ENCODE results near the gene DAZAP2.

- TF ChIP-seq CTCF (IDR thresholded peaks at IDR 0.05; ENCODE audit: poor library complexity) (no peak), EZH2 (IDR thresholded peaks at IDR 0.05; ENCODE audit: borderline replicate concordance) (no peak), EZH2phosphoT487 (IDR thresholded peaks at IDR 0.05; ENCODE audit: low read depth, severe bottlenecking, unreplicated experiment) (no peak)
These were observed 47.8 kb upstream of the DAZAP2 start for GRCh38 chr12:51190820-51191219.

Data from hepatocyte (in vitro differentiated cells).